Breast epithelium (tissue), 4 donors: ENCODE data around the gene CLCNKB. TPM values are rescaled to one million over a fixed set of nuclear protein-coding genes. Genes with fewer than 3 reads are reported as not detected.
"Not testable (repeated sequence)": the region's sequence is repeated elsewhere in the genome, so short reads cannot be mapped to it uniquely, and the experiment has no call there.

Source experiments
- DNase-seq, 2 donors: peaks; one replicate each; pipeline ENCODE4 v3.0.0-alpha.2; 2019; ENCODE audit warnings: low spot score in 2 of 2
- H3K27ac ChIP-seq, 2 donors: fragments of 200-600 bp; sonication (generic) in 1 of 2; one replicate each; pipeline ENCODE4 v1.5.1; 2016 to 2019; ENCODE audit warnings: mild to moderate bottlenecking in 1 of 2
- H3K27me3 ChIP-seq, 2 donors: fragments of 200-600 bp; sonication (generic) in 1 of 2; one replicate each; pipeline versions ENCODE4 v1.5.1 to v1.6.0; 2017 to 2019; ENCODE audit warnings: control low read depth in 1 of 2, mild to moderate bottlenecking in 1 of 2
- H3K36me3 ChIP-seq: fragments of 200-600 bp; one replicate; pipeline ENCODE4 v1.5.1; 2019
- H3K4me1 ChIP-seq, 2 donors: fragments of 200-600 bp; sonication (generic); one replicate each; pipeline ENCODE4 v1.5.1; 2016 to 2019; ENCODE audit warnings: control low read depth in 1 of 2
- H3K4me3 ChIP-seq, 3 donors: fragments of 200-600 bp; sonication (generic); 1 replicate in 2 of 3; 2 replicates in 1 of 3; pipeline ENCODE4 v1.5.1; 2016 to 2019; ENCODE audit warnings: mild to moderate bottlenecking in 3 of 3, moderate library complexity in 2 of 3
- H3K9me3 ChIP-seq, 2 donors: fragments of 200-600 bp; sonication (generic) in 1 of 2; one replicate each; pipeline ENCODE4 v1.5.1; 2016 to 2019; ENCODE audit warnings: control low read depth in 1 of 2
- POLR2A ChIP-seq: fragments of 450-650 bp; IDR thresholded peaks from one replicate; pipeline ENCODE4 v1.6.1; 2016; ENCODE audit warnings: antibody characterized with exemption, mild to moderate bottlenecking, moderate library complexity
- POLR2AphosphoS5 ChIP-seq, 3 donors: sonication (generic); formaldehyde crosslinking; IDR thresholded peaks; one replicate each; pipeline ENCODE4 v1.6.1; 2017; ENCODE audit warnings: antibody characterized with exemption in 3 of 3
- intact Hi-C: fragments of 100-400 bp; cut with DNase I; formaldehyde crosslinking; loops from one replicate; pipeline ENCODE4 v1.15.1; 2023; ENCODE audit warnings: low total_unique reads
- total RNA-seq, 3 donors: library from RNA; depleted of rRNA; stranded (reverse); fragments of >200 nt; gene quantifications; one replicate each; pipeline ENCODE4 v1.1.0, GENCODE V29; 2016
- TF ChIP-seq, protein P1 (sequence below), 3 donors: fragments of 450-650 bp; IDR thresholded peaks; one replicate each; pipeline ENCODE4 v1.5.1; 2016 to 2017; ENCODE audit warnings: antibody characterized with exemption in 3 of 3, mild to moderate bottlenecking in 3 of 3, moderate library complexity in 3 of 3

Gene CLCNKB
- total RNA-seq, 3 donors from 2014 or later = 0.32 to 0.88 (median 0.33) TPM

DNA sequence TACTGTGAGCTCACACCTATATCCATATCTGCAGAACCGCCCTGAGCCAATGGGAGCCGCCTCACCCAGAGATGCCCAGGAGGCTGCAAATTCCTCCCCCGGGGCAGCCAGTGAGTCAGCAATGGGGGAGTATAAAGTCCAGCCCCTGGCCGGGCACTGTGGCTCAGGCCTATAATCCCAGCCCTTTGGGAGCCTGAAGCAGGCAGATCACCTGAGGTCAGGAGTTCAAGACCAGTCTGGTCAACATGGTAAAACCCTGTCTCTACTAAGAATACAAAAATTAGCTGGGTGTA is 5.0 kb upstream of the CLCNKB start:
- Histone ChIP-seq H3K36me3 (no peaks in the 10 kb centered on the region), H3K27me3 (no peaks in the 10 kb centered on the region), H3K27ac (no peak overlapping the region), H3K9me3 (no peaks in the 10 kb centered on the region), H3K4me1 (no peaks in the 10 kb centered on the region), H3K4me3 (no peak overlapping the region)
- no peak for DNase-seq
- intact Hi-C loops = no loop called here
- TF ChIP-seq POLR2AphosphoS5 (IDR thresholded peaks at IDR 0.05) (no peak), POLR2A (no peak)
- TF ChIP-seq, protein P1, sequence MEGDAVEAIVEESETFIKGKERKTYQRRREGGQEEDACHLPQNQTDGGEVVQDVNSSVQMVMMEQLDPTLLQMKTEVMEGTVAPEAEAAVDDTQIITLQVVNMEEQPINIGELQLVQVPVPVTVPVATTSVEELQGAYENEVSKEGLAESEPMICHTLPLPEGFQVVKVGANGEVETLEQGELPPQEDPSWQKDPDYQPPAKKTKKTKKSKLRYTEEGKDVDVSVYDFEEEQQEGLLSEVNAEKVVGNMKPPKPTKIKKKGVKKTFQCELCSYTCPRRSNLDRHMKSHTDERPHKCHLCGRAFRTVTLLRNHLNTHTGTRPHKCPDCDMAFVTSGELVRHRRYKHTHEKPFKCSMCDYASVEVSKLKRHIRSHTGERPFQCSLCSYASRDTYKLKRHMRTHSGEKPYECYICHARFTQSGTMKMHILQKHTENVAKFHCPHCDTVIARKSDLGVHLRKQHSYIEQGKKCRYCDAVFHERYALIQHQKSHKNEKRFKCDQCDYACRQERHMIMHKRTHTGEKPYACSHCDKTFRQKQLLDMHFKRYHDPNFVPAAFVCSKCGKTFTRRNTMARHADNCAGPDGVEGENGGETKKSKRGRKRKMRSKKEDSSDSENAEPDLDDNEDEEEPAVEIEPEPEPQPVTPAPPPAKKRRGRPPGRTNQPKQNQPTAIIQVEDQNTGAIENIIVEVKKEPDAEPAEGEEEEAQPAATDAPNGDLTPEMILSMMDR (IDR thresholded peaks at IDR 0.05) = no peak

DNA sequence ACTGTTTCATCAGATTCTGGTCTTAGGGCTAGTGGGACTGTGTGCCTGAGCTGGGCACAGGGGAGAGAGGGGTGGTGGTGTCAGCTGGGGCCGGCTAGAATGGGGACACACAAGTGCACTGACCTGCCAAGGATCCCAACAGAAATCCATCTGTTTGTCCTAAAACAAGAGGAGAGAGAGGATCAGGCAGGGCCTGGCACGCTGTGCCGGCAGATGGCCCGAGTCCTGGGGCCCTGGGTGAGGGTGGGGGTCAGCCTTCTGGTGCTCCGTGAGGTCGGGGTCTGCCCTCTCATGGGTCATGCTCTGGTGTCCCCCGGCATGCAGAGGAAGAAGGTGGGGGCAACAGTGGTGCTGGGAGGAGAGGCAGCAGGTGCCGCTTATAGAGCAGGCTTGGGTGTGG is 3.7 kb upstream of the CLCNKB start:
- H3K27me3 ChIP-seq, H3K9me3 ChIP-seq, H3K27ac ChIP-seq, H3K36me3 ChIP-seq, intact Hi-C loops, DNase-seq, H3K4me3 ChIP-seq, H3K4me1 ChIP-seq: not testable (repeated sequence)

DNA sequence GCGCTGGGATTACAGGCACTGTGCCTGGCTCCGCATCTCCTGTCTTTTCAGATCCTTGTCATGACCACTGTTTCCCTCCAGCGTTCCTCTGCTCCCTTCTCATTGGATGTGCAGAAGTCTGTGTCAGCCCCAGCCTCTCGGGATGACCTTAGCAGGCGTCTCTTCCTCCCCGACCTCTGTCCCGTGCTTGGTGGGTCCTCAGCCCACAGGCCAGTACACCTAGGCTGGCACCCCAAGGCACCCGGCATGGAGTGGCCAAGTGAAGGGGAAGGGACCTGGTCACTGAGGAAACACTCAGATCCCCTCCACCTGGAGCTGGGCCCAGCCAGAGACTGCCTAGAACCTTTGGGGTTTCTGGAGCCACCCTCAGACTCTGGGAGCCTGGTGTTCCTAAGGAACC is 2.4 kb upstream of the CLCNKB start:
- intact Hi-C loops = no loop called here

DNA sequence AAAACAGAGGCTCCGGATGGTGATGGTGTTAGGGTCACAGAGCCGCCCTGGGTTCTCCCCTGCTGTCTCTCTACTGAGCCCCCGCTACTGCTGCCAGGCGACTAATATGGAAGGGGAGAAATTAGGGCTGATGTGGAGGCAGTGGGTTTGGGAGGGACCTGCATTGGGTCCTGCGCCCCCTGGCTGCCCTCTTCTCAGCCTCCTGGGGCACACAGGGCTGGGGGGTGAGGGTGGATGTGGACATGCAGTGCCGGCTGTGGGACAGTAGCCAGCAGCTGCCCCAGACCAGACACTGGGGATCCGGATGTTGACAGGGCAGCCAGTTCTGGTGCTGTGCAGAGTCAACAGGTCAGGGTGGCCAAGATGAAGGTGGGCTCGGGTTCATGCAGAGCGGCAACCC is 1.5 kb upstream of the CLCNKB start:
- Histone ChIP-seq H3K9me3 (no peaks in the 10 kb centered on the region), H3K27ac (no peak overlapping the region), H3K4me1 (no peaks in the 10 kb centered on the region), H3K36me3 (no peaks in the 10 kb centered on the region), H3K27me3 (no peaks in the 10 kb centered on the region), H3K4me3 (no peak overlapping the region)
- DNase-seq = no peak
- TF ChIP-seq, protein P1 (IDR thresholded peaks at IDR 0.05) = no peak
- no peak for TF ChIP-seq POLR2A
- no peak for TF ChIP-seq POLR2AphosphoS5 (IDR thresholded peaks at IDR 0.05)
- intact Hi-C loops = no loop called here

More for the DNA sequence above, 2.4 kb upstream of the CLCNKB start:
- TF ChIP-seq, protein P1 (IDR thresholded peaks at IDR 0.05) = no peak
- TF ChIP-seq POLR2A (no peak), POLR2AphosphoS5 (IDR thresholded peaks at IDR 0.05) (no peak)
- Histone ChIP-seq H3K4me1 (no peaks in the 10 kb centered on the region), H3K27ac (no peak overlapping the region), H3K36me3 (no peaks in the 10 kb centered on the region), H3K27me3 (no peaks in the 10 kb centered on the region), H3K4me3 (no peak overlapping the region), H3K9me3 (no peaks in the 10 kb centered on the region)
- DNase-seq = no peak

DNA sequence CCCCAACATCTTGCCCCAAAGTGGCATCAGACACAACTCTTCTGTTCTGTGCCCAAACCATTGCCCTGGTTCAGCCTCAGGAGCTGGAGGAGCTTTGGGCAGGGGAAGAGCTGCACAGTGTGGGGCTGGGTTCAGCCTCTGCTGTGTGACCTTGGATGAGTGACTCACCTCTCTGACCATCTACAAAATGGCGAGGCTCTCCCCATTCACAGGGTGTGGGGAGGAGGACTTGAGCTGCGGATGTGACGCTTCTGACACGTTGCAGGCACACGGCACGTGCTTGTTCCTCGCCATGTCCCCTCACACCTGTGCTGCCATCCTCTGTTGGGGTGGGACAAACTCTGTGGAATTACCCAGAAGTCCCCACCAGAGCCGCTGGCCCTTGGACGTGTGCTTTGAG is 928 bp upstream of the CLCNKB start:
- DNase-seq, H3K27me3 ChIP-seq, H3K9me3 ChIP-seq, intact Hi-C loops, H3K4me1 ChIP-seq, H3K27ac ChIP-seq, H3K36me3 ChIP-seq, H3K4me3 ChIP-seq: not testable (repeated sequence)

DNA sequence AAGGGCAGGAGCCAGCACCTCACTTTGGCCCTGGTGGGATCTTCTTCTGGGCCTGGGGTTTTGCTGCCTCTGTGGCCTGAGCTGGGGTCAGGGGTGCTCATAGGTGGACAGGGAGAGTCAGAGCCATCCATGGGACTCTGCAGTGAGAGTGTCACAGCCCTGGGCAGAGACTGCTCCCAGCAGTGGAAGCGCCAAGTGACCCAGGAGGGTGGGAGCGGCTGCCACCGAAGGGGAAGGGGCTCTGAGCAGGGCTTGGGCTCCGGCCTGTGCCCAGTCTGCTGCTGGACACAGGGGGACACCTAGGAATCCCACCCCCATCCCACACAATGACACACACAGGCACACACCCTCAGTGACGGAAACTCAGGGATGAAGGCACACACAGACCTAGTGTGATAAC is 368 bp downstream of the CLCNKB start:
- no peak for DNase-seq
- TF ChIP-seq, protein P1 (IDR thresholded peaks at IDR 0.05) = no peak
- TF ChIP-seq POLR2AphosphoS5 (IDR thresholded peaks at IDR 0.05) = no peak
- no peak for TF ChIP-seq POLR2A
- Histone ChIP-seq H3K4me1 (no peaks in the 10 kb centered on the region), H3K4me3 (no peak overlapping the region), H3K9me3 (no peaks in the 10 kb centered on the region), H3K27me3 (no peaks in the 10 kb centered on the region), H3K36me3 (no peaks in the 10 kb centered on the region), H3K27ac (no peak overlapping the region)
- intact Hi-C loops = no loop called here
